Measurements from ENCODE around the gene MARCKSL1. TPM values are rescaled to one million over a fixed set of nuclear protein-coding genes. Genes with fewer than 3 reads are reported as not detected.

MARCKSL1 gene
- total RNA-seq, 3 donors from 2014 or later (not counting 1 experiment from before 2014, with no cell fraction given) = 21.7 to 26.1 (median 21.8) TPM

GRCh38 chr1:32339363-32339978 is 3.4 kb upstream of the MARCKSL1 start:
- Mint-ChIP-seq H3K4me1 (peaks cover 24 to 42% of the 10 kb centered on the region in 2 donors), H3K36me3 (no peaks in the 10 kb centered on the region), H3K27me3 (ENCODE audit: low read depth in 2 of 2) (peaks cover 0 to 3% of the 10 kb centered on the region in 2 donors), H3K27ac (peak overlapping the region in 1 of 2 donors; percentile 13), H3K9me3 (no peaks in the 10 kb centered on the region), H3K4me3 (no peak overlapping the region)
- TF ChIP-seq CTCF (IDR thresholded peaks at IDR 0.05) = no peak
- no peak overlapping the region for H3K4me3 ChIP-seq (ENCODE audit: low read length)
- DNase-seq = peak in 1 of 2 donors; percentile 29
- WGBS (ENCODE audit: insufficient coverage) = 78% methylated on average over 5 of the region's 5 CpGs
- H3K27ac ChIP-seq (ENCODE audit: low read length) = no peak overlapping the region
- H3K4me1 ChIP-seq (ENCODE audit: control insufficient read depth, insufficient read depth, low read length) = peaks cover 49% of the 10 kb centered on the region
- H3K9me3 ChIP-seq (ENCODE audit: control insufficient read depth, insufficient read depth, low read length) = no peaks in the 10 kb centered on the region
- intact Hi-C loops (cut with micrococcal nuclease) = loop anchor here (5.0 kb wide), 1 partner anchor 117 kb away; the partner anchor contains the start of genes EIF3I and TMEM234
- H3K36me3 ChIP-seq (ENCODE audit: control insufficient read depth, insufficient read depth, low read length) = no peaks in the 10 kb centered on the region
- ATAC-seq = no peak
- H3K27me3 ChIP-seq (ENCODE audit: control insufficient read depth, insufficient read depth, low read length) = no peaks in the 10 kb centered on the region

- Histone ChIP-seq H3K4me1 (ENCODE audit: control insufficient read depth, insufficient read depth, low read length) (peaks cover 52% of the 10 kb centered on the region), H3K9me3 (ENCODE audit: control insufficient read depth, insufficient read depth, low read length) (no peaks in the 10 kb centered on the region), H3K4me3 (ENCODE audit: low read length) (no peak overlapping the region), H3K27ac (ENCODE audit: low read length) (no peak overlapping the region), H3K36me3 (ENCODE audit: control insufficient read depth, insufficient read depth, low read length) (peaks cover 4% of the 10 kb centered on the region), H3K27me3 (ENCODE audit: control insufficient read depth, insufficient read depth, low read length) (no peaks in the 10 kb centered on the region)
- peaks cover 24 to 49% of the 10 kb centered on the region in 2 donors for H3K4me1 Mint-ChIP-seq
- WGBS (ENCODE audit: insufficient coverage) = 94% methylated on average over 14 of the region's 14 CpGs
- H3K27ac Mint-ChIP-seq = peak overlapping the region in 1 of 2 donors; percentile 87
- no peaks in the 10 kb centered on the region for H3K9me3 Mint-ChIP-seq
- ATAC-seq = no peak
- peaks cover 0 to 3% of the 10 kb centered on the region in 2 donors for H3K27me3 Mint-ChIP-seq (ENCODE audit: low read depth in 2 of 2)
- no peak for DNase-seq
- intact Hi-C loops (cut with micrococcal nuclease) = loop anchor here (5.0 kb wide), 1 partner anchor 116 kb away; the partner anchor contains the start of genes EIF3I and TMEM234
- H3K4me3 Mint-ChIP-seq = peak overlapping the region; percentile 26
- H3K36me3 Mint-ChIP-seq = no peaks in the 10 kb centered on the region
- no peak for TF ChIP-seq CTCF (IDR thresholded peaks at IDR 0.05)
Observed at GRCh38 chr1:32338637-32339145, 2.7 kb upstream of the MARCKSL1 start.

- peaks cover 52% of the 10 kb centered on the region for H3K4me1 ChIP-seq (ENCODE audit: control insufficient read depth, insufficient read depth, low read length)
- intact Hi-C loops (cut with micrococcal nuclease) = loop anchor here (1.0 to 5.0 kb wide), 2 partner anchors 13 to 116 kb away; partner anchors contain the start of genes EIF3I and TMEM234
- H3K4me3 Mint-ChIP-seq = peak overlapping the region; percentile 26
- no peaks in the 10 kb centered on the region for H3K9me3 Mint-ChIP-seq
- H3K27me3 ChIP-seq (ENCODE audit: control insufficient read depth, insufficient read depth, low read length) = no peaks in the 10 kb centered on the region
- peak overlapping the region; percentile 19 to 87 for H3K27ac Mint-ChIP-seq
- peaks cover 0 to 3% of the 10 kb centered on the region in 2 donors for H3K27me3 Mint-ChIP-seq (ENCODE audit: low read depth in 2 of 2)
- ATAC-seq = peak; percentile 34 to 57 (median 45)
- DNase-seq = peak; percentile 41 to 59
- H3K4me3 ChIP-seq (ENCODE audit: low read length) = no peak overlapping the region
- peaks cover 24 to 52% of the 10 kb centered on the region in 2 donors for H3K4me1 Mint-ChIP-seq
- WGBS (ENCODE audit: insufficient coverage) = 54% methylated on average over 16 of the region's 16 CpGs
- H3K27ac ChIP-seq (ENCODE audit: low read length) = peak overlapping the region; percentile 51
- no peak for TF ChIP-seq CTCF (IDR thresholded peaks at IDR 0.05)
- no peaks in the 10 kb centered on the region for H3K36me3 Mint-ChIP-seq
- no peaks in the 10 kb centered on the region for H3K9me3 ChIP-seq (ENCODE audit: control insufficient read depth, insufficient read depth, low read length)
- H3K36me3 ChIP-seq (ENCODE audit: control insufficient read depth, insufficient read depth, low read length) = peaks cover 10% of the 10 kb centered on the region
Observed at GRCh38 chr1:32337855-32338636, 2.0 kb upstream of the MARCKSL1 start.

All from natural killer cell (primary cell).